HG03159 (cell line): ENCODE data around the gene MYL6B.
"Not testable (repeated sequence)": the region's sequence is repeated elsewhere in the genome, so short reads cannot be mapped to it uniquely, and the experiment has no call there.

ENCODE experiments used
- ATAC-seq: cut with Tn5 transposase; IDR thresholded peaks from one replicate; pipeline ENCODE4 v1.9.1; 2021; ENCODE audit warnings: mild to moderate bottlenecking, moderate library complexity; ENCODE audit not compliant: unreplicated experiment

Gene MYL6B

GRCh38 chr12:56163533-56164344 lies 11.4 kb downstream of the MYL6B start:
- no peak for ATAC-seq

DNA sequence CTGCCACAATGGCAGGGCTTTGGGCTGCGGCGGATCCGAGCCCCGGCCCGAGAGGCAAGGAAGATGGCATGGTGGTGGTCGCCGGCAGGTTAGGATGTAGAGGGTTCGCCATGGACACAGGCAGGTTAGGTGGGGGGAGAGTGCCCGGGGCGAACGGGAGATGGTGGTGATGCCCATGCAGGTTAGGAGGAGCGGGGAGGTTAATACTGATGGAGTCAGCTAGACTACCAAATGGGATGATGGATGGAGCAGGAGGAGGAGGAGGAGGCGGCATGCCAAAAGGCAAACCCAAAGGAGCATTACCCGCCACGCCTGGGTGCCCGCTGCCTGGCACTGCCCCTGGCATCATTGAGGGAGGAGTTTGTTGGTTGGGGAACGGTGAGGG lies 11.9 kb downstream of the MYL6B start:
- no peak for ATAC-seq

GRCh38 chr12:56165369-56165768 lies 13.0 kb downstream of the MYL6B start:
- no peak for ATAC-seq

DNA sequence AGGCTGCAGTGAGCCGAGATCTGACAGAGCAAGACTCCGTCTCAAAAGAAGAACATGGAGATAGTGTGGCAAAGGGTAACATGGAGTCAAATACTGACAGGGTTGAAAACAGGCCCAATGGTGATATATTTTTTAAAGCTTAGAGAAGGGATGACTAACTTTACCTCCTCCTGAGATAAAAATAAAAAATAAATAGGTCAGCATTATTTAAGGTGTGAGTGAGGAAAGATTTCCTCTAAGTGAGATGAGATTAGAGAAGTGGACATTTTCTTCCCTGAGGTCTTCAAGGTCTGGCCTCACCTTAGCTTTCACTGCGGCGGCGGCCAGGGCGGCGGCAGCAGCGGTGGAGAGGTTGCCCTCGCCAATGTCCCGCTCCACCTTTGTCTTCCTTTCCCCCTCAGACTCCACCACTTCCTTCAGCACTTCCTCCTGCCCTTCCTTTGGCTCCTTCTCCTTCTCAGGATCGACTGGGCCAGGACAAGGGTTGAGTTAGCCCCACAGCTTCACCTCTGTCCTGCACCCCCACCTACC lies 16.9 kb downstream of the MYL6B start:
- ATAC-seq: no peak

GRCh38 chr12:56172839-56173238 lies 20.5 kb downstream of the MYL6B start:
- ATAC-seq: no peak

DNA sequence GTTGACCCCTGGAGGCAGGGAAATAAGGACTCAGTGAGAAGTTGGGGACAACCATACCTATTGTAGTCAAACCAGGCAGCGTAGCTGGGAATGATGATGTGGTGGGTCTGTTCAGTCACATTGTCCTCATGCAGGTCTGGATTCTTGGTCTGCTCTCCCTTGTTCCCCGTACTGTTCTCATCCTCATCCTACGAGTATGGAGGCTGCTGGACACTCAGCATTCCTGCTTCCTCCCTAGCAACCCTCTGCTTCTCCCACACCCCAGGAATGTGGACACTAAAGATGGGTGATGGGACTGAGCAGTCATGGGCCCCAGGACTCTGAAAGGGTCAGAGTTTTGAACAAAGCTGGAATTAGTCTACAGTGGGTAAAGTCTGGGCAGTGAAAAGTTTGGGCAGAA lies 26.0 kb downstream of the MYL6B start:
- no peak for ATAC-seq

- no peak for ATAC-seq
These were observed 34.6 kb downstream of the MYL6B start for GRCh38 chr12:56186957-56187356.

DNA sequence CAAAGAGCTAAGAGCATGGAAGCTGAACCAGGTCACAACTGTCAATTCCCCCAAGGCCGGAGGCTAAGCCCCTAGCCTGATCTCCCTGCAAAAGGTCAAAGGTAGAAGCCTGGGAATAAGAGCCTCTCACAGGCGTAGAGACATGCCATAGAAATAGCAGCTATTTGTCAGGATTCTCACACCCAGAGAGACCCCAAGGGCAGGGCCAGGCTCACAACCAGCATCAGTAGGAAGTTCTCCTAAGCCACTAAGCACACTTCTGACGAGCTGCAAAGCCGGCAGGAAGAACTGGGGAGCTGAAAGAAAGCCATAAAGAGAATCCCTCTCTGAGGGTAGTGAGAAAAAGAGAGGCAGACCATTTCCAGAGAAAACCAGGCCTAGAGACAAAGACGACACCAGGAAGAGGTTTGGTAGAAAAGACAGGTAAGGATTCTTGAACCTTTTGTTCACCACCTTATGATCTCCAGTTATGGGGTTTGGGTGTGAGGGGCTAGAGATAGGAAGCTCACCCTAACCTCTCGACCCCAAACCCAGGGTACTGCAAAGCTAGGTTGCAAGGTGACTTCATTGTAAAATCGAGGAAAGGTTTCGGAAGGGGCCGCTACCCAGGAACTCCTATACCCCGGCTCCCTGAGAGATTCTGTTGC lies 35.9 kb downstream of the MYL6B start:
- ATAC-seq: no peak

DNA sequence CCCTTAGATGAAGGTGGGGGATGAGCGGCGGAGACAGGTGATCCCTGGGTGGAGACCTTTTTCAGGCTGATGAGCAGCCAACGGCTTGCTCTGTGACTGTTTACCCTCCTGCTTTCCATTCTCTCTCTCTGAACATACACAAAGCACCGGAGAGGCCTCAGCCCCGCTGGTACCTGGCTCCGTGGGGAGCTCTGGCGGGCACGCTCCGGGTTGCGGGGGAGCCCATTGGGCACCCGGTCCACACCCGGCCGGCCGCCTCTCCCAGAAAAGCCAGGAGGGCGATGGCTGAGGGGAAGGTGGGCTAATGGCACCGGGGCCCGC lies 36.4 kb downstream of the MYL6B start:
- no peak for ATAC-seq

DNA sequence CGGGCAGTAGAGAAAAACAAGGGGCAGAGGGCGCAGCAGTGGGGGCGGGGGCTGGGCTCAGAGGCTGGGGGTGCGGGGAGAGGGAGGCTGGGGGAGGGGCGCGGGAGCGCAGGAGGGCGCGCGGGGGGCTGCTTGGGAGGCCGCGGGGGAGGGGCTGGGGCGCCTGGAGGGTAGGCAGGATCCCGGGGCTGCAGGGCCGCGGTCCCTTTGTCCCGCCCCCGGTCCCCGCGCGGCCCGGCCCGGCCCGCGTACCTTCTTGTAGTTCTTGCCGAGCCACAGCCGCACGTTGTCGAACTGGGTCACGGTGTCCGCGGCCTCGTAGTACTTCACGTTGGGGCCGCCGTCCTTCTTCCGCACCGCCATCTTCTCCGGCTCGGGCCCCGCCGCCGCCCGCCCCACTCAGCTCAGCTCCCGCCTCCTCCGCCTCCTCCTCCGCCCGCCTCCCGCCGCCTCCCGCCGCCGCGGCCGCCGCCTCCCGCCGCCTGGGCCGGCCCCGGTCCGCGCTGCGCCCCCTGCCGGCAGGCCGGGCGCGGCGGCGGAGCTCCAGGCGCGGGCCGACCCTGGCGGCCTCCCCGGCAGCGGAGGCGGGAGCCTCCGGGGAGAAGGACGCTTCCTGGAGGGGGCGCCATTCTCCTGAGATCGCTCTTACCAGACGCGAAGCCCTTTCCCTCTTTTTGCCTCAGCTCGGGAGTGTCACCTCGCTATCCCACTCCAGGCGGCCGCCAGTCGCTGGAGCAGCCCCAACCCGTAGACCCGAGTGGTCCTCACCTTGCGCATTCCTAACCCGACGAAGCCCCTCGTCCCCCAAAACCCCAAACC lies 36.9 kb downstream of the MYL6B start, which contains the start of gene SMARCC2:
TSS of gene SMARCC2 (minus strand) at position 385 of the 819 bp plus-strand sequence. CDS start at position 363, 22 bp downstream.
- peak; percentile 70 for ATAC-seq

DNA sequence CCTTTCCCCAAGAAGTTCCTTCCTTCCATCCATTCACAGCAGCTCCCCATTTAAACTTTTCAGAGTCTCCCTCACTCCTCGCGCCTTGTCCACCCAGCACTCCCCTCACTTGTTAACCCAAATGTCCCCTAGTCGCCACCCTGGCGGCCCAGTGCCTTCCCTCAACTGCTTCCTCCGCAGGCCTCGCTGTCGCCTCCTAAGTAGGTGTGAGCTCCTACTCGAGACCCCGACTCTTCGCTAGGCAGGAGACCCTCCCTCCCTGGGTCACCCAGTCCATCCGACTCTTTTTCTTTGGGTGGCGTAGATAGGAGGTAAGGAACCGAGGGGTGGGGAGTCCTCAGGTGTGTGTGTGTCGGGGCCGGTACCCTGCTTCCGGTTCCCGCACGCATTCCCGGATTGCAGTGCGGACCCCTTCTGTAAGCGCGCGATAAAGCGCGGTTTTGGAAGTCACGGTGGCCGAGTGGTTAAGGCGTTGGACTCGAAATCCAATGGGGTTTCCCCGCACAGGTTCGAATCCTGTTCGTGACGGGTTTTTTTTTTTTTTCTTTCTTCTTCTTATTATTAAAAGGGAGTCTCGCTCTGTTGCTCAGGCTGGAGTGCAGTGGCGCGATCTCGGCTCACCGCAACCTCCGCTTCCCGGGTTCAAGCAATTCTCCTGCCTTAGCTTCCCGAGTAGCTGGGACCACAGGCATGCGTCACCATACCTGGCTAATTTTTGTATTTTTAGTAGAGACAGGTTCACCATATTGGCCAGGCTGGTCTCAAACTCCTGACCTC lies 37.7 kb downstream of the MYL6B start:
- peak; percentile 51 for ATAC-seq

DNA sequence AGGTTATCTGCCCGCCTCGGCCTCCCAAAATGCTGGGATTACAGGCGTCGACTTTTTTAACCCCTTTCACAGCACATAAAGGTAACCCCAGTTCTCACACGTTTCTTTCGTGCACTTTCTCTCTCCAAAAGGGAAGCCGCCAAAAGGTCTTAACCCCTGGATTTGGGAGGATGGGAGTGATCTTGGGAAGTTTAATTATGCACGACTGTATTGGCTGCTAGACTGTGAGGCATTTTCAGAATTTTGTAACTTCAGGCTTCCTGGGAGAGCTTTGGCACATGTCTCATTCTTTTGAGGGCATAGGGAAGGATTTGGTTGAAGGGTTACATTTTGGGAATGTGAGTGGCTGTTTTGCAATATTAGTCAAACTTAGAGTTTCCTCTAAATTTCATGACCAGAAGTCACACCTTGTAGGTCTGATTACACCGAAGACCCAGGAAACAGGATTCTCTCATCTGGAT lies 38.3 kb downstream of the MYL6B start:
- no peak for ATAC-seq

- ATAC-seq: no peak
These were observed 40.2 kb downstream of the MYL6B start for GRCh38 chr12:56192582-56192981.

DNA sequence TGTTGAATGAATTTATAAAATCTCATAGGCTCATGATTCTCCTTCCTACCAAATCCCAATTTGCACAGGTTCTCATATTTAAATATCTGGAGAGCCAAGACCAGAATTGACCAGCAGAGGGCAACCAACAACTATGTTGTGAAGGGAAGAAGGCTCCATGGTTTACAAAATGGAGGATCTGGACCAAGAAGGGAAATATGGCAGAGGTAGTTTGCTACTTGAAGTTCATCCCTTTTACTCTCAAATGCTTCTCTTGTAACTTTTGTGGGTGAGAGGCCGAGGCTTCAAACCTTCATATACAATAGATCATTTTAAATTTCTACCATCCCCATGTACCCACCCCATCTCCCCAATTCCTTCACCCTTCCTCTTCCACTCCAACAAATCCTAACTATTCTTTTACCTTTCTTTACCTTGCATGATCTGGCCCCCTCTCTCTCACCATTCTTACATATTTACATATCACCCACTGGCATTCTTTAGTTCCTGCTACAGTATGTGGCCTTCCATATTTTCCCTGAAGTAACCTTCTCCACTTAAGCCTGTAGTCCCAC lies 40.7 kb downstream of the MYL6B start:
- no peak for ATAC-seq

- not testable (repeated sequence) for ATAC-seq
These were observed 44.6 kb downstream of the MYL6B start for GRCh38 chr12:56196818-56197550.

- no peak for ATAC-seq
These were observed 45.7 kb downstream of the MYL6B start for GRCh38 chr12:56197921-56198635.

DNA sequence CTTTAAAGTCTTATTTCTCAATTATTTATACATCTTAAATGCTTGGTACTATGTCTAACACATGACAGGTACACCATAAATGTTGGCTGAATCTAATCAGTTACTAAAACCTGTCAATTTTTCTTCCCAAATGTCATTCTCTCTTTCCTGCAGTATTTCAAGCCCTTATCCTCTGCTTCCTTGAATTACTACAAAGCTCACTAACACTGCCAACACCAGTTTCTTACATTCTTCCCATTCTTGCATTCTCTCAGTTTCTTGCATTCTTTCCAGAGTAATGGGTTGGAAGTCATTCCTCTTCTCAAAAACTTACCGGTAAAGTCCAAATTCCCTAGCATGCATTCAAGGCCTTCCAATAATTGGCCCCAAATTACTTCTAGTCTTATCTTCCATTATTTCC lies 46.4 kb downstream of the MYL6B start:
- no peak for ATAC-seq

- ATAC-seq: no peak
These were observed 50.0 kb downstream of the MYL6B start for GRCh38 chr12:56202366-56202765.

- ATAC-seq: no peak
These were observed 50.5 kb downstream of the MYL6B start for GRCh38 chr12:56202838-56203237.
